Thyroid gland (tissue), 4 donors: Measurements from ENCODE around the gene UBASH3A.

ENCODE experiments used
- CTCF ChIP-seq, 6 experiments: fragments of 200-600 bp in 3 of 6; fragments of 450-650 bp in 3 of 6; sonication (generic) in 3 of 6; IDR thresholded peaks; one replicate each; pipeline ENCODE4 v1.5.1; 2016 to 2019; ENCODE audit warnings: antibody characterized with exemption in 6 of 6, mild to moderate bottlenecking in 2 of 6, inconsistent platforms in 1 of 6, moderate library complexity in 1 of 6
- POLR2A ChIP-seq, 2 donors: fragments of 450-650 bp; IDR thresholded peaks; one replicate each; pipeline ENCODE4 v1.6.1; 2017; ENCODE audit warnings: antibody characterized with exemption in 2 of 2, mild to moderate bottlenecking in 2 of 2, moderate library complexity in 1 of 2

DNA sequence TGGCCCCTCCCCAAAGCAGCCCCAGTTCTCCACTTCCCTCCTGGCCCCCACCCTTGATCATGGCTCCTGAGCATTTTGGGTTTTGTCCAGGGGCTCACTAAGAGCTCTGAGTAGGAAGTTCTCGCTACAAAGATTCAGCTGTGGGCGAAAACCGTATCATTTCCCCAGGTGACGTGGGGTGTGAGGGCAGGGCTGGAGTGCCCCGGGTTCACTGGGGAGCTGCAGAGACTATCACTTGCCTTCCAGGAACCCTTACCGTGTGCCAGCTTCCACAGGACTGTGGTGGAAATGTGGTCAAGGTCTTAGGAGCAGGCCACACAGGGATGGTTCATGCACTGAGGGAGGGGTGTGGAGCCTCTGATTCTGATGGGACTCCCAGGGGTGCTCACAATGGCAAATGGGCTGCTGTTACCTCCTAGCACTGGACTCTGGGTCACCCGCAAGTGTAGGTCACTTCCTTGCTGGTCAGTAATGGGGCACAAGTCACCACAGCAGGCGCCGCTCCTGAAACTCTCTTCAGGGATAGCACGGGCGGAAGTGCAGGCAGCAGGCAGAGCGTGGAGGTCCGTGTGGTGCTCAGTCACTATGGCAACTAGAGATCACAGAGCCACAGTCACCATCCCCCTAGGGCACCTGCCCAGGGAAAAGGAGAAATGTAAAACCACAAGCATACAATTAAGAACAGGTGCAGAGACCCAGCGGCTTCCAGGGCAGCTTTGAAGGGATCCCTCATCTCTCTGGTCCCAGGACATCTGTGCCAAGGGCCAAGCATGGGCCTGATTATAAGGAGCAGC, 56.9 kb downstream of the UBASH3A start:
- TF ChIP-seq CTCF (IDR thresholded peaks at IDR 0.05) (no peak), POLR2A (IDR thresholded peaks at IDR 0.05) (no peak)
